NCI-H345 treated with DMSO at 0.1 percent for 48 hours (cell line): ENCODE data around the gene ABHD17C.

Source experiments
- DNase-seq: peaks from one replicate; lab custom pipeline; 2025; ENCODE audit not compliant: unreplicated experiment; lab: John Stamatoyannopoulos, UW

Gene ABHD17C

GRCh38 chr15:80780416-80781221 is 85.5 kb downstream of the ABHD17C start:
- no peak for DNase-seq

- no peak for DNase-seq
Measured at GRCh38 chr15:80783260-80783659, 88.2 kb downstream of the ABHD17C start.

GRCh38 chr15:80785335-80785734 is 90.2 kb downstream of the ABHD17C start:
- no peak for DNase-seq

GRCh38 chr15:80785811-80786354 is 90.8 kb downstream of the ABHD17C start:
- no peak for DNase-seq

GRCh38 chr15:80787316-80787715 is 92.2 kb downstream of the ABHD17C start:
- DNase-seq = no peak

GRCh38 chr15:80788536-80788935 is 93.4 kb downstream of the ABHD17C start:
- DNase-seq = no peak

GRCh38 chr15:80789296-80789695 is 94.2 kb downstream of the ABHD17C start:
- no peak for DNase-seq

GRCh38 chr15:80789796-80790195 is 94.7 kb downstream of the ABHD17C start:
- DNase-seq = no peak

GRCh38 chr15:80790236-80790635 is 95.1 kb downstream of the ABHD17C start:
- DNase-seq = no peak

GRCh38 chr15:80791004-80791403 is 95.9 kb downstream of the ABHD17C start:
- no peak for DNase-seq

- no peak for DNase-seq
Measured at GRCh38 chr15:80796407-80796806, 101.3 kb downstream of the ABHD17C start.

- no peak for DNase-seq
Measured at GRCh38 chr15:80798911-80799310, 103.8 kb downstream of the ABHD17C start.

GRCh38 chr15:80800067-80800466 is 105.0 kb downstream of the ABHD17C start:
- no peak for DNase-seq

- no peak for DNase-seq
Measured at GRCh38 chr15:80801891-80802680, 107.0 kb downstream of the ABHD17C start.

GRCh38 chr15:80803580-80804525 is 108.7 kb downstream of the ABHD17C start:
- no peak for DNase-seq

- DNase-seq = peak; percentile 8
Measured at GRCh38 chr15:80804970-80805495, 109.9 kb downstream of the ABHD17C start.
